Lung (tissue), 12 donors: ENCODE measurements around the gene ISX. TPM values are rescaled to one million over a fixed set of nuclear protein-coding genes. Genes with fewer than 3 reads are reported as not detected.
A peak's percentile ranks its signal among the peaks of the same experiment; 100 is the strongest.

Source experiments
- ATAC-seq: fragments of 200-7000 bp; cut with Tn5 transposase; one replicate; pipeline ENCODE4 v1.9.1; 2020; ENCODE audit warnings: moderate number of reproducible peaks; ENCODE audit not compliant: insufficient read depth, low FRiP score
- DNase-seq, 3 donors: peaks; one replicate each; pipeline ENCODE4 v3.0.0-alpha.2; 2013 to 2017
- H3K27ac ChIP-seq, 2 donors: one replicate each; pipeline ENCODE4 v1.5.1; 2013; ENCODE audit warnings: mild to moderate bottlenecking in 2 of 2, moderate library complexity in 2 of 2, control low read depth in 1 of 2, inconsistent platforms in 1 of 2, low read depth in 1 of 2, low read length in 1 of 2
- H3K27me3 ChIP-seq, 3 donors: one replicate each; pipeline ENCODE4 v1.5.1; 2013; ENCODE audit warnings: low read length in 2 of 3; ENCODE audit not compliant: control insufficient read depth in 3 of 3, insufficient read depth in 3 of 3
- H3K36me3 ChIP-seq, 4 donors: one replicate each; pipeline ENCODE4 v1.5.1; 2013; ENCODE audit warnings: low read length in 4 of 4, mild to moderate bottlenecking in 1 of 4, moderate library complexity in 1 of 4; ENCODE audit not compliant: control insufficient read depth in 4 of 4, insufficient read depth in 4 of 4
- H3K4me1 ChIP-seq, 5 donors: one replicate each; pipeline ENCODE4 v1.5.1; 2013; ENCODE audit warnings: low read length in 5 of 5, mild to moderate bottlenecking in 2 of 5, moderate library complexity in 1 of 5; ENCODE audit not compliant: control insufficient read depth in 5 of 5, insufficient read depth in 5 of 5
- H3K4me3 ChIP-seq: one replicate; pipeline ENCODE4 v1.5.1; 2013; ENCODE audit warnings: mild to moderate bottlenecking, control low read depth, moderate library complexity
- H3K9ac ChIP-seq, 2 donors: one replicate each; pipeline ENCODE4 v1.5.1; 2013; ENCODE audit warnings: low read length in 2 of 2, control low read depth in 1 of 2; ENCODE audit not compliant: insufficient read depth in 1 of 2
- H3K9me3 ChIP-seq, 4 donors: one replicate each; pipeline ENCODE4 v1.5.1; 2013; ENCODE audit warnings: low read length in 3 of 4, mild to moderate bottlenecking in 1 of 4, moderate library complexity in 1 of 4; ENCODE audit not compliant: control insufficient read depth in 4 of 4, insufficient read depth in 3 of 4
- WGBS, 2 donors: extraction: QIAGEN DNeasy Blood & Tissue Kit; methylation state at CpG; one replicate each; pipeline ENCODE4 v1.1.7; 2013; 5-methylcytosine and 5-hydroxymethylcytosine counted together
- polyA plus RNA-seq, 2 donors: library from polyadenylated mRNA; stranded (reverse); fragments of 200-250 nt; gene quantifications; one replicate each; pipeline ENCODE4 v1.2.1, GENCODE V29; 2013
- total RNA-seq, 2 donors: library from RNA; depleted of rRNA in 1 of 2; stranded (reverse); fragments of >200 nt in 1 of 2; gene quantifications; one replicate each; pipeline ENCODE4 v1.2.1, GENCODE V29; 2014 to 2021
- TF ChIP-seq, protein P1 (sequence below): IDR thresholded peaks from 2 replicates; pipeline ENCODE4 v1.5.1; 2012; ENCODE audit warnings: mild to moderate bottlenecking; ENCODE audit errors: control extremely low read depth, extremely low read depth
- donor health status: control.
- donor health status: control.
- donor health status: Bipolar disorder and iron deficiency.
- donor health status: healthy.
- donor health status: DM: yes; HTN: yes; CAD: no.

ISX gene
- total and polyA plus RNA-seq, 4 donors: not detected

DNA sequence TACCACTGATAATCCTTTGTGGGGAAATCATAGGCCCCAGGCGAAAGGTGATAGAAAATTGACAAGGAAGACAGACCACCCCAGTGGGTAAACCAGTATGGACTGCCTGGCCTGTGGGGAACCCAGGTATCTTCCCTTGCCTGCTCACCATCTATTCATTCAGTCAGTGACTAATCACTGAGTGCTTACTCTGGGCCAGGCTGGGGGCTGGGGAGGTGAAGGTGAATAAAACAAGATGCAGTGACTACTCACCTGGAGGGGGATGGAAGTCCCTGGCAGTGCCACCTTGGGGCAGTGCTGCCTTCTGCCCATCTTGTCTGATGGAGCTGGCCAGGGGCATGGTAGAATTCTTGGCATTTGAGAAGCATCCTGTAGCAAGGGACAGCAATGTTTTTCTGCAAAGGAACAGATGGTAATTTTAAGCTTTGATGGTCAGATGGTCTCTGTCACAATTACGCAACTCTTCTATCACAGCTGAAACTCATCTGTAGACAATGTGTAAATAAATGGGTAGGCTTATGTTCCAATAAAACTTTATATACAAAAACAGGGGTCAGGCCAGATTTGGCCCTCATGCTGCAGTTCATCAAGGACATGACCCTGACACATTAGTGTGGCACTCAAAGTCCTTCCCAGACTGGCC is 4.6 kb downstream of the ISX start:
- H3K4me3 ChIP-seq: no peak overlapping the region
- TF ChIP-seq, protein P1, sequence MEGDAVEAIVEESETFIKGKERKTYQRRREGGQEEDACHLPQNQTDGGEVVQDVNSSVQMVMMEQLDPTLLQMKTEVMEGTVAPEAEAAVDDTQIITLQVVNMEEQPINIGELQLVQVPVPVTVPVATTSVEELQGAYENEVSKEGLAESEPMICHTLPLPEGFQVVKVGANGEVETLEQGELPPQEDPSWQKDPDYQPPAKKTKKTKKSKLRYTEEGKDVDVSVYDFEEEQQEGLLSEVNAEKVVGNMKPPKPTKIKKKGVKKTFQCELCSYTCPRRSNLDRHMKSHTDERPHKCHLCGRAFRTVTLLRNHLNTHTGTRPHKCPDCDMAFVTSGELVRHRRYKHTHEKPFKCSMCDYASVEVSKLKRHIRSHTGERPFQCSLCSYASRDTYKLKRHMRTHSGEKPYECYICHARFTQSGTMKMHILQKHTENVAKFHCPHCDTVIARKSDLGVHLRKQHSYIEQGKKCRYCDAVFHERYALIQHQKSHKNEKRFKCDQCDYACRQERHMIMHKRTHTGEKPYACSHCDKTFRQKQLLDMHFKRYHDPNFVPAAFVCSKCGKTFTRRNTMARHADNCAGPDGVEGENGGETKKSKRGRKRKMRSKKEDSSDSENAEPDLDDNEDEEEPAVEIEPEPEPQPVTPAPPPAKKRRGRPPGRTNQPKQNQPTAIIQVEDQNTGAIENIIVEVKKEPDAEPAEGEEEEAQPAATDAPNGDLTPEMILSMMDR: no peak
- DNase-seq: peak in 1 of 3 donors; percentile 12
- no peaks in the 10 kb centered on the region for H3K36me3 ChIP-seq
- H3K9me3 ChIP-seq: peaks cover 0 to 2% (median 0%) of the 10 kb centered on the region in 4 donors
- ATAC-seq: no peak
- H3K27me3 ChIP-seq: peaks cover 0 to 3% (median 0%) of the 10 kb centered on the region in 3 donors
- H3K9ac ChIP-seq: no peak overlapping the region
- H3K27ac ChIP-seq: no peak overlapping the region
- peaks cover 0 to 8% (median 0%) of the 10 kb centered on the region in 5 donors for H3K4me1 ChIP-seq
- WGBS, 2 donors: 88 to 90% methylated on average over 2 of the region's 2 CpGs

DNA sequence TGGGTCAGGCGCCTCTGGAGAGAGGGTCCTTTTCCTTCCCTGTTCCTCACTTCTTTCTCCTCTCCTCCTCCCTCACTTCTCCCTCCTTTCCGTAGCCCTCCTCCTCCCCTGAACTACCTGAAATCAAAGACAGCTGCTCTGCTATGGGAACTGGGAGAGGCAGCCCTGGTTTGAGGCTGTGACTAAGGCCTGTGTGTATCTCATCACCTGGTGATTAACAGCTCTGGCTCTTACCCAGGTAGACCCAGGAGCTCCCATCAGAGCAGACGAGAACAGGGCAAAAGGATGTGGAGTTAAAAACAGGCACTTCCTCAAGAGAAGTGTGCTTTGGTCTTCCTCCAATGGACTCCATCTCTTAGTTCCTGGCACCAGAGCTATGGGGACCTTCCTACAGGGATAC is 5.8 kb downstream of the ISX start:
- TF ChIP-seq, protein P1: no peak
- H3K9ac ChIP-seq: no peak overlapping the region
- H3K36me3 ChIP-seq: no peaks in the 10 kb centered on the region
- no peaks in the 10 kb centered on the region for H3K4me1 ChIP-seq
- DNase-seq: no peak
- no peak for ATAC-seq
- H3K4me3 ChIP-seq: no peak overlapping the region
- H3K27ac ChIP-seq: no peak overlapping the region
- WGBS, 2 donors: 66 to 73% methylated on average over 3 of the region's 3 CpGs
- H3K9me3 ChIP-seq: peaks cover 0 to 2% (median 0%) of the 10 kb centered on the region in 4 donors
- peaks cover 0 to 3% (median 0%) of the 10 kb centered on the region in 3 donors for H3K27me3 ChIP-seq

DNA sequence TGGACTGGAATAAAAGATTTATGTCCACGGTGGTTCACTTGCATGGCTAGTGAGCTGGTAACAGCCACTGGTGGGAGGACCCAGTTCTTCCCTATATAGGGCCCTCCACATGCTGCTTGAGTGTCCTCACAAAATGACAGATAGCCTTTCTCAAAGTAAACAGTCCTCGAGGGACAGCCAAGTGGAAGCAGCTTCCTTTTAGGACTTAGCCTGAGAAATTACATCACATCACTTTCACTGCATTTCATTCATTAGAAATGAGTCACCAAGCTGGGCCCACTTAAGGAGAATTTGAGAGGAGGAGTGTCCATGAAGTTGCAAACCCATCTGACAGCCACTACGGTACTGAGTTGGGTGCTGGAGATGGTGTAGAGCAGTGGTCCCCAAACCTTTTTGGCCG is 7.0 kb downstream of the ISX start:
- WGBS, 2 donors: 68 to 73% methylated on average over 4 of the region's 4 CpGs
- DNase-seq (no peak), ATAC-seq (no peak)
- Histone ChIP-seq H3K9me3 (peaks cover 0 to 2% (median 0%) of the 10 kb centered on the region in 4 donors), H3K27me3 (peaks cover 0 to 3% (median 0%) of the 10 kb centered on the region in 3 donors), H3K9ac (no peak overlapping the region), H3K36me3 (no peaks in the 10 kb centered on the region), H3K27ac (no peak overlapping the region), H3K4me3 (no peak overlapping the region), H3K4me1 (no peaks in the 10 kb centered on the region)
- TF ChIP-seq, protein P1: no peak
